ENCODE data around the gene DNALI1. TPM values are rescaled to one million over a fixed set of nuclear protein-coding genes. Genes with fewer than 3 reads are reported as not detected.
A peak's percentile ranks its signal among the peaks of the same experiment; 100 is the strongest.
"Not testable (repeated sequence)": the region's sequence is repeated elsewhere in the genome, so short reads cannot be mapped to it uniquely, and the experiment has no call there.

Gene DNALI1
- 31.6 TPM for polyA plus RNA-seq (2013, experiment 1 of 4)
- 26.7 TPM for polyA plus RNA-seq (2013, experiment 2 of 4)
- 26.3 TPM for polyA plus RNA-seq (2013, experiment 3 of 4)
- 28.3 TPM for polyA plus RNA-seq (2013, experiment 4 of 4)

DNA sequence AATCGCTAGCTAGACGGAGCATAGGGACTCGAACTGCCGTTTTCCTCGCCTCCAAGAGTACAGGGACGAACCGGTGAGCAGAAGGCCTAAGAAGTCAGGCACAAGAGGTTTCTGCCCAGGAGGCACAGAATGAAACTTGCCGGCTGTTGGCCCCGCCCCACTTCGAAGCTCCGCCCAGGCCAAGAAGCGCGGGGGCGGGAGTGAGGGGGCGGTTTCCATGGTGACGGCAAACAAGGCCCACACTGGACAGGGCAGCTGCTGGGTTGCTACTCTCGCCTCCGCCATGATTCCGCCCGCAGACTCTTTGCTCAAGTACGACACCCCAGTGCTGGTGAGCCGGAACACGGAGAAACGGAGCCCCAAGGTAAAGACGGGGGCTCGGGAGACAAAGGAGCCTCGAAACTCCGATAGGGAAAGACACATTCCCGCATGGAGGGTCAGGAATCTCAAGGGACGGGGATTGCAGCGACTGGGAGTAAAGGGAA is at the start of gene DNALI1:
TSS of gene DNALI1 (plus strand) at position 229 of the 485 bp plus-strand sequence. CDS start at position 284, 55 bp downstream.
- no peak within 1 kb of the TSS for H3K27ac ChIP-seq (ENCODE audit: insufficient read depth, low read depth, low read length, poor library complexity, severe bottlenecking)
- 44% methylated on average over 31 of the region's 31 CpGs for WGBS, 2 experiments
- H3K9me3 ChIP-seq (ENCODE audit: control insufficient read depth, low read length), result no peaks in the 10 kb centered on the region
- H3K4me3 ChIP-seq (ENCODE audit: insufficient read depth, low read depth, low read length), result peak within 1 kb of the TSS; percentile 36
- H3K36me3 ChIP-seq (ENCODE audit: control insufficient read depth, insufficient read depth, low read length), result no peaks in the 10 kb centered on the region
- peaks cover 7% of the 10 kb centered on the region for H3K4me1 ChIP-seq (ENCODE audit: control insufficient read depth, insufficient read depth, low read length)
- no peaks in the 10 kb centered on the region for H3K27me3 ChIP-seq (ENCODE audit: control insufficient read depth, insufficient read depth, low read length, poor library complexity, severe bottlenecking)

GRCh38 chr1:37509181-37509580 is 47.6 kb upstream of the DNALI1 start:
- 85 to 86% methylated on average over 4 of the region's 4 CpGs for WGBS, 2 experiments
- H3K36me3 ChIP-seq (ENCODE audit: control insufficient read depth, insufficient read depth, low read length), result peaks cover 17% of the 10 kb centered on the region
- H3K4me3 ChIP-seq (ENCODE audit: insufficient read depth, low read depth, low read length), result no peak overlapping the region
- no peaks in the 10 kb centered on the region for H3K27me3 ChIP-seq (ENCODE audit: control insufficient read depth, insufficient read depth, low read length, poor library complexity, severe bottlenecking)
- peaks cover 8% of the 10 kb centered on the region for H3K4me1 ChIP-seq (ENCODE audit: control insufficient read depth, insufficient read depth, low read length)
- H3K27ac ChIP-seq (ENCODE audit: insufficient read depth, low read depth, low read length, poor library complexity, severe bottlenecking), result no peak overlapping the region
- no peaks in the 10 kb centered on the region for H3K9me3 ChIP-seq (ENCODE audit: control insufficient read depth, low read length)

DNA sequence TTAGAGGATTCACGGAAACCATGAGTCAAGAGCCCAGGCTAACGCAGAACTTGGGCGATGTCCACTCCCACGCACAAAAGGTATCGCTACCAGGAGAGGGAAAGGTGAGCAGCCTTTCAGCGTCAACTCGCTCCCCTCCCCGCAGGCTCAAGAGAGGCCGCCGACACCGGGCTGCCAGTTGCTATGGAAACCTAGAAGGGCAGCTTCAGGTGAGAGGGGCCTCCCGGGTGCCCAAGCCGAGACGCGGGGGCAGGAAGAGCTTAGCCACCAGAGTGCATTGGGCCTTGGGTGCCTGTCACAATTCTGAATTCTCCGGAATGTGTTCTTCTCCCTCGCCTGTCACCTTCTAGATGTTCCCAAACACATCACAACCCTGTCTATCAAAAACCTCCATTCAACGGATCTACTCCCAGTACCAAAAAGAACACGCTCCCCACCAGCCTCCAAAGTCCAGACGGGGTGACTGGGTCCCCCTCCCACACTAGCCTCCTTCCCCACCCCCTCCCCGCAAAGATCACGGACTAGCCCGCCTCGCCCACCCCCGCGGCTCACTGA is 42.9 kb upstream of the DNALI1 start:
- Histone ChIP-seq H3K9me3 (ENCODE audit: control insufficient read depth, low read length) (no peaks in the 10 kb centered on the region), H3K27me3 (ENCODE audit: control insufficient read depth, insufficient read depth, low read length, poor library complexity, severe bottlenecking) (peaks cover 13% of the 10 kb centered on the region), H3K36me3 (ENCODE audit: control insufficient read depth, insufficient read depth, low read length) (peaks cover 3% of the 10 kb centered on the region), H3K4me3 (ENCODE audit: insufficient read depth, low read depth, low read length) (peak overlapping the region; percentile 89), H3K4me1 (ENCODE audit: control insufficient read depth, insufficient read depth, low read length) (peaks cover 8% of the 10 kb centered on the region), H3K27ac (ENCODE audit: insufficient read depth, low read depth, low read length, poor library complexity, severe bottlenecking) (no peak overlapping the region)
- WGBS, 2 experiments, result 4% methylated on average over 23 to 25 of the region's 26 CpGs

- Histone ChIP-seq H3K27ac (ENCODE audit: insufficient read depth, low read depth, low read length, poor library complexity, severe bottlenecking) (peak within 1 kb of the TSS; percentile 69), H3K4me1 (ENCODE audit: control insufficient read depth, insufficient read depth, low read length) (peaks cover 8% of the 10 kb centered on the region), H3K36me3 (ENCODE audit: control insufficient read depth, insufficient read depth, low read length) (no peaks in the 10 kb centered on the region), H3K4me3 (ENCODE audit: insufficient read depth, low read depth, low read length) (peak within 1 kb of the TSS; percentile 89), H3K27me3 (ENCODE audit: control insufficient read depth, insufficient read depth, low read length, poor library complexity, severe bottlenecking) (peaks cover 13% of the 10 kb centered on the region), H3K9me3 (ENCODE audit: control insufficient read depth, low read length) (no peaks in the 10 kb centered on the region)
- 0% methylated on average over 100 of the region's 100 CpGs for WGBS, 2 experiments
These were observed 42.2 kb upstream of the DNALI1 start, which contains the start of gene MEAF6 for GRCh38 chr1:37514350-37515184. Gene MEAF6, minus strand, starts transcription at chr1:37514766. Its CDS starts 20 bp downstream, at chr1:37514746.

GRCh38 chr1:37515185-37516034 is 41.3 kb upstream of the DNALI1 start:
- Histone ChIP-seq H3K4me1 (ENCODE audit: control insufficient read depth, insufficient read depth, low read length) (peaks cover 8% of the 10 kb centered on the region), H3K4me3 (ENCODE audit: insufficient read depth, low read depth, low read length) (peak overlapping the region; percentile 89), H3K27me3 (ENCODE audit: control insufficient read depth, insufficient read depth, low read length, poor library complexity, severe bottlenecking) (peaks cover 13% of the 10 kb centered on the region), H3K36me3 (ENCODE audit: control insufficient read depth, insufficient read depth, low read length) (no peaks in the 10 kb centered on the region), H3K27ac (ENCODE audit: insufficient read depth, low read depth, low read length, poor library complexity, severe bottlenecking) (no peak overlapping the region), H3K9me3 (ENCODE audit: control insufficient read depth, low read length) (no peaks in the 10 kb centered on the region)
- 72 to 73% methylated on average over 15 to 16 of the region's 18 CpGs for WGBS, 2 experiments

DNA sequence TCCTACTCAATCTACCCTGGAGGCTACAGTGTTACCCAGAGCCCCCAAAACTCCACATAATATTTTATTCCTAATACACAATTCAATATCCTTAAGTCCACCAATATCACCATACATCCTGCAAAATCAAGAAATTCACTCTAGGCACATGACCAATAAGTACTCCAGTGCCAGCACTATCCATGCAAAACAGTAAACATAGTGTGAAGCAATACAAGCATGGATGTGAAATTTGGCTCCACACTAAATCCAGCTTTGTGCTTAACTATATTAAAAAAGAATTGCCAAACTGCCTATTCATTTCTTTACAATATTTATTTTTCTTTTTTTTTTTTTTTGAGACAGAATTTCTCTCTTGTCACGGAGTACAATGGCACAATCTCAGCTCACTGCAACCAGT is 39.2 kb upstream of the DNALI1 start:
- H3K27ac ChIP-seq (ENCODE audit: insufficient read depth, low read depth, low read length, poor library complexity, severe bottlenecking), result no peak overlapping the region
- 95 to 96% methylated on average over 1 of the region's 1 CpG for WGBS, 2 experiments
- H3K27me3 ChIP-seq (ENCODE audit: control insufficient read depth, insufficient read depth, low read length, poor library complexity, severe bottlenecking), result peaks cover 13% of the 10 kb centered on the region
- no peak overlapping the region for H3K4me3 ChIP-seq (ENCODE audit: insufficient read depth, low read depth, low read length)
- H3K36me3 ChIP-seq (ENCODE audit: control insufficient read depth, insufficient read depth, low read length), result no peaks in the 10 kb centered on the region
- H3K4me1 ChIP-seq (ENCODE audit: control insufficient read depth, insufficient read depth, low read length), result peaks cover 8% of the 10 kb centered on the region
- H3K9me3 ChIP-seq (ENCODE audit: control insufficient read depth, low read length), result no peaks in the 10 kb centered on the region

GRCh38 chr1:37518241-37518640 is 38.5 kb upstream of the DNALI1 start:
- not testable (repeated sequence) for H3K4me3 ChIP-seq (ENCODE audit: insufficient read depth, low read depth, low read length); H3K27ac ChIP-seq (ENCODE audit: insufficient read depth, low read depth, low read length, poor library complexity, severe bottlenecking); H3K36me3 ChIP-seq (ENCODE audit: control insufficient read depth, insufficient read depth, low read length); H3K4me1 ChIP-seq (ENCODE audit: control insufficient read depth, insufficient read depth, low read length); H3K9me3 ChIP-seq (ENCODE audit: control insufficient read depth, low read length)
- WGBS, 2 experiments, result 96 to 97% methylated on average over 21 to 25 of the region's 31 CpGs
- peaks cover 13% of the 10 kb centered on the region for H3K27me3 ChIP-seq (ENCODE audit: control insufficient read depth, insufficient read depth, low read length, poor library complexity, severe bottlenecking)

GRCh38 chr1:37518929-37519328 is 37.8 kb upstream of the DNALI1 start:
- H3K9me3 ChIP-seq (ENCODE audit: control insufficient read depth, low read length), result not testable (repeated sequence)

GRCh38 chr1:37519613-37520012 is 37.1 kb upstream of the DNALI1 start:
- Histone ChIP-seq H3K4me3 (ENCODE audit: insufficient read depth, low read depth, low read length) (no peak overlapping the region), H3K36me3 (ENCODE audit: control insufficient read depth, insufficient read depth, low read length) (no peaks in the 10 kb centered on the region), H3K27ac (ENCODE audit: insufficient read depth, low read depth, low read length, poor library complexity, severe bottlenecking) (no peak overlapping the region), H3K4me1 (ENCODE audit: control insufficient read depth, insufficient read depth, low read length) (no peaks in the 10 kb centered on the region), H3K9me3 (ENCODE audit: control insufficient read depth, low read length) (no peaks in the 10 kb centered on the region), H3K27me3 (ENCODE audit: control insufficient read depth, insufficient read depth, low read length, poor library complexity, severe bottlenecking) (peaks cover 13% of the 10 kb centered on the region)

More at GRCh38 chr1:37518929-37519328, 37.8 kb upstream of the DNALI1 start:
- WGBS, 2 experiments, result 77 to 81% methylated on average over 15 of the region's 15 CpGs
- H3K4me1 ChIP-seq (ENCODE audit: control insufficient read depth, insufficient read depth, low read length); H3K36me3 ChIP-seq (ENCODE audit: control insufficient read depth, insufficient read depth, low read length); H3K4me3 ChIP-seq (ENCODE audit: insufficient read depth, low read depth, low read length); H3K27ac ChIP-seq (ENCODE audit: insufficient read depth, low read depth, low read length, poor library complexity, severe bottlenecking): not testable (repeated sequence)
- H3K27me3 ChIP-seq (ENCODE audit: control insufficient read depth, insufficient read depth, low read length, poor library complexity, severe bottlenecking), result peaks cover 13% of the 10 kb centered on the region
